H1 (cell line): ENCODE data around the gene SHANK2. TPM values are rescaled to one million over a fixed set of nuclear protein-coding genes. Genes with fewer than 3 reads are reported as not detected.

ENCODE experiments used
- EGR1 ChIP-seq: IDR thresholded peaks from 2 replicates; pipeline ENCODE4 v1.6.1; 2011; ENCODE audit warnings: low read depth, low read length, borderline replicate concordance
- KDM5A ChIP-seq: fragments of 200-600 bp; IDR thresholded peaks from 2 replicates; pipeline ENCODE4 v1.7.1; 2012; ENCODE audit warnings: mild to moderate bottlenecking, low read length, inconsistent platforms, mixed read lengths
- MAX ChIP-seq: IDR thresholded peaks from 2 replicates; pipeline ENCODE4 v1.6.1; 2012; ENCODE audit warnings: inconsistent platforms
- POLR2AphosphoS5 ChIP-seq: IDR thresholded peaks from 2 replicates; pipeline ENCODE4 v1.6.1; 2011; ENCODE audit warnings: low read depth, low read length
- POU5F1 ChIP-seq: IDR thresholded peaks from 2 replicates; pipeline ENCODE4 v1.6.1; 2011; ENCODE audit warnings: low read depth, mild to moderate bottlenecking, low read length, moderate library complexity
- SP1 ChIP-seq: IDR thresholded peaks from 2 replicates; pipeline ENCODE4 v1.6.1; 2011; ENCODE audit warnings: low read depth, low read length
- SRF ChIP-seq: IDR thresholded peaks from 2 replicates; pipeline ENCODE4 v1.6.1; 2011; ENCODE audit warnings: mild to moderate bottlenecking, low read depth, low read length, moderate library complexity
- TAF1 ChIP-seq: IDR thresholded peaks from 2 replicates; pipeline ENCODE4 v1.6.1; 2011; ENCODE audit warnings: mild to moderate bottlenecking, low read depth, low read length
- USF2 ChIP-seq: IDR thresholded peaks from 2 replicates; pipeline ENCODE4 v1.6.1; 2011; ENCODE audit warnings: low read length, improper control_type of control experiment
- polyA plus RNA-seq, 7 experiments: library from polyadenylated mRNA; depleted of rRNA in 3 of 7; stranded (reverse) in 5 of 7; unstranded in 2 of 7; fragments of >200 nt in 5 of 7; fragments of 200-250 nt in 2 of 7; gene quantifications; 1 replicate in 5 of 7; 2 replicates in 1 of 7; 4 replicates in 1 of 7; pipeline versions ENCODE4 v1.2.1 to v1.2.3, GENCODE V29; 2011 to 2013; ENCODE audit warnings: missing spikeins in 2 of 7, mixed read lengths in 2 of 7
- total RNA-seq: library from RNA; stranded (reverse); fragmentation: NEBNext Ultra II Directional; extraction: Animal tissue kit (Norgen Biotek cat#: 25700); gene quantifications from 2 replicates; pipeline ENCODE4 v1.2.1, GENCODE V29; 2021

SHANK2 gene
- total and polyA plus RNA-seq, 2 of the 8 experiments (the other 6 are each of a cell fraction or from before 2014, with no cell fraction given) = 10.1 to 54.2 TPM

- TF ChIP-seq SRF (no peak), MAX (no peak), POLR2AphosphoS5 (no peak), TAF1 (peak; percentile 54), POU5F1 (no peak), SP1 (no peak), USF2 (no peak), KDM5A (no peak), EGR1 (no peak)
Observed at GRCh38 chr11:71266114-71266833, 13.9 kb upstream of the SHANK2 start (continued).
